Gastrocnemius medialis (tissue), 4 donors: ENCODE results near the gene SMG7.

Source experiments
- POLR2A ChIP-seq, 2 donors: fragments of 450-650 bp; IDR thresholded peaks; one replicate each; pipeline ENCODE4 v1.6.1; 2017; ENCODE audit warnings: antibody characterized with exemption in 2 of 2, mild to moderate bottlenecking in 2 of 2, moderate library complexity in 2 of 2
- TF ChIP-seq, protein P1 (sequence below), 5 experiments: fragments of 450-650 bp in 3 of 5; fragments of 200-600 bp in 2 of 5; sonication (generic) in 2 of 5; IDR thresholded peaks in 4 of 5; conservative IDR thresholded peaks in 1 of 5; 1 replicate in 4 of 5; 2 replicates in 1 of 5; pipeline ENCODE4 v1.5.1; 2016 to 2019; ENCODE audit warnings: antibody characterized with exemption in 5 of 5, mild to moderate bottlenecking in 3 of 5, moderate library complexity in 3 of 5

DNA sequence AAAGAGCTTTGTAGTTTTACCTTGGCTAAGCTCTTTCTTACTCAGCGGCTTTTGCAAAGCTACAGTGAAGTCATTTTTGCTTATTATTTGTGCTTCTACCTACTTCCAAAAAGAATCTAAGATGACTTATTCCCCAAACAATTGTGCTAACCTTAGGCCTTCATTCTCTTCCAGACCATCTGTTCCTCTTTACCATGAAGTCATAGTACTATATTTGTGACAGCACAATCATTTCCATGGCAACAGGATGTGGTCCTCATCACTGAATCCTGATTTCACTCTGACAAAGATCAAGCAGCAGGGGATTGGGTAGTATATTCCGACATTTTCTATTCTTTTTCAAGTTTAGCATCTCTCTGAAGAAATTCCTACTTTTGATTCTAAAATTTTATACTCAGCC, 29.3 kb upstream of the SMG7 start:
- TF ChIP-seq POLR2A (IDR thresholded peaks at IDR 0.05): no peak
- TF ChIP-seq, protein P1, sequence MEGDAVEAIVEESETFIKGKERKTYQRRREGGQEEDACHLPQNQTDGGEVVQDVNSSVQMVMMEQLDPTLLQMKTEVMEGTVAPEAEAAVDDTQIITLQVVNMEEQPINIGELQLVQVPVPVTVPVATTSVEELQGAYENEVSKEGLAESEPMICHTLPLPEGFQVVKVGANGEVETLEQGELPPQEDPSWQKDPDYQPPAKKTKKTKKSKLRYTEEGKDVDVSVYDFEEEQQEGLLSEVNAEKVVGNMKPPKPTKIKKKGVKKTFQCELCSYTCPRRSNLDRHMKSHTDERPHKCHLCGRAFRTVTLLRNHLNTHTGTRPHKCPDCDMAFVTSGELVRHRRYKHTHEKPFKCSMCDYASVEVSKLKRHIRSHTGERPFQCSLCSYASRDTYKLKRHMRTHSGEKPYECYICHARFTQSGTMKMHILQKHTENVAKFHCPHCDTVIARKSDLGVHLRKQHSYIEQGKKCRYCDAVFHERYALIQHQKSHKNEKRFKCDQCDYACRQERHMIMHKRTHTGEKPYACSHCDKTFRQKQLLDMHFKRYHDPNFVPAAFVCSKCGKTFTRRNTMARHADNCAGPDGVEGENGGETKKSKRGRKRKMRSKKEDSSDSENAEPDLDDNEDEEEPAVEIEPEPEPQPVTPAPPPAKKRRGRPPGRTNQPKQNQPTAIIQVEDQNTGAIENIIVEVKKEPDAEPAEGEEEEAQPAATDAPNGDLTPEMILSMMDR (IDR thresholded peaks at IDR 0.05 in 4 of 5, conservative IDR thresholded peaks at IDR 0.05 in 1 of 5): no peak
